GM18520 (cell line): ENCODE data around the gene ITPR3.
"Not testable (repeated sequence)": the region's sequence is repeated elsewhere in the genome, so short reads cannot be mapped to it uniquely, and the experiment has no call there.

ENCODE experiments used
- ATAC-seq: cut with Tn5 transposase; IDR thresholded peaks from one replicate; pipeline ENCODE4 v1.9.1; 2021; ENCODE audit not compliant: unreplicated experiment

Gene ITPR3

GRCh38 chr6:33590531-33591198 lies 30.5 kb upstream of the ITPR3 start:
- no peak for ATAC-seq

- ATAC-seq: no peak
Observed at GRCh38 chr6:33591424-33592032, 29.6 kb upstream of the ITPR3 start.

- no peak for ATAC-seq
Observed at GRCh38 chr6:33592280-33592594, 28.9 kb upstream of the ITPR3 start.

DNA sequence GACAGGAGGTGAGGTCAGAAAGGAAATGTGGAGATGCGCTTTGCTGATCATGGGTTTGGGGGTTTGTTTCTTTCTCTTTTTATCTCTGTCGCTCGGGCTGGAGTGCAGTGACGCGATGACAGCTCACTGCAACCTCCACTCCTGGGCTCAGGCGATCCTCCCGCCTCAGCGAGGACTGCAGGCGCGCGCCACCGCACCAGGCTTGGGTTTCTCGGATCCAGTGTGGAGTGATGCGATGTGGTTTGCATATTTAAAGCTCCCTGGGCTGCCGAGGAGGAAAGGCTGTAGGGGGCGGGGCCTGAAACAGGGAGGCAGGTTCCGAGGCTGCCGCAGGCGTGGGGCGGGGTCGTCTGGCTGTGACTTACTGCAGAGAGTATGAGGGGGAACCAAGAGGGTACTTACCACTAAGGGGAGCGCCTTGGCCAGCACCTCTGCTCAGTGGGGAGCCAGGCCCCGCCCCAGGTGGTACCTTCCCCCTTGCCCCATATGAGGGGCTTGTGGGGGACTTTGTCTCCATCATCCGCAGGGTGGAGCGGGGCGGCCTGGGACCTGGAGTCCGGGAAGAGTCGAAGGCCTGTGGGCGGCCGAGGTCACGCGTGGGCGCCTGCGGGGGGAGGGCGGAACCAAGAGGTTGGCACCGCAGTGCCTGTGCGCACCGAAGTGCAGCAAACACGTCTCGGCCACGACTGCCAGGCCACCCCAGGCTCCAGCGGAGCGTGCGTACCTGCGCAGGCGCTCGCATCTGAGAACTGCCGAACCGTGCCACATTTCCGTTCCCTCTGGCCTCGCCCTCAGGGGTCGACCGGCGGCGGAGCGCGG lies 28.3 kb upstream of the ITPR3 start:
- no peak for ATAC-seq

DNA sequence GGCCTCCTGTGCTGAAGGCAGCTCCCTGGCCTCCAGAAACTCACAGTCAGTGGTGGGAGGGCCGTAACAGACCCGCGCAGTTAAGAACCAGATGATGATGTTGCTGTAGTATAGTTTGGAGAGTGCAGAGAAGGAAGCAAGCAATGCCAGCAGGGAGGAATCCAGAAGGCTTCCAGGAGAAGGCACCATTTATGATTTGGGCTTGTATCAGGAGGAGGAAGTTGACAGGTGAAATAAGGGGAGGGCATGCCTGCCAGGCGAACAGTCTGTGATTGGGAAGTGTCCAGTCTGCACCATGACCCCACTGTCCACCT lies 27.8 kb upstream of the ITPR3 start:
- ATAC-seq: no peak

- no peak for ATAC-seq
Observed at GRCh38 chr6:33595001-33595846, 25.9 kb upstream of the ITPR3 start.

DNA sequence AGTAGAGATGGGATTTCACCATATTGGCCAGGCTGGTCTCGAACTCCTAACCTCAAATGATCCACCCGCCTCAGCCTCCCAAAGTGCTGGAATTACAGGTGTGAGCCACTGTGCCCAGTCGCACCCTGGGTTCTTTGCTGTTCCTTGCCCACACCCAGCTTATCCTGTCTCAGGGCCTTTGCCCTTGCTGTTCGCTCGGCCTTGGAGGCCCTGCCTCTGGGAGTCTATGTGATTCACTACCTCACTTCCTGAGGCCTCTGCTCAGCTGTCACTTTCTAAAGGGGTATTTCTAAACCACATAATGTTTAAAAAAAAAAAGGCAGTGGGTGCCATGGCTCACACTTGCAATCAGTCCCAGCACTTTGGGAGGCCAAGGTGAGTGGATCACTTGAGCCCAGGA lies 24.2 kb upstream of the ITPR3 start:
- ATAC-seq: not testable (repeated sequence)

DNA sequence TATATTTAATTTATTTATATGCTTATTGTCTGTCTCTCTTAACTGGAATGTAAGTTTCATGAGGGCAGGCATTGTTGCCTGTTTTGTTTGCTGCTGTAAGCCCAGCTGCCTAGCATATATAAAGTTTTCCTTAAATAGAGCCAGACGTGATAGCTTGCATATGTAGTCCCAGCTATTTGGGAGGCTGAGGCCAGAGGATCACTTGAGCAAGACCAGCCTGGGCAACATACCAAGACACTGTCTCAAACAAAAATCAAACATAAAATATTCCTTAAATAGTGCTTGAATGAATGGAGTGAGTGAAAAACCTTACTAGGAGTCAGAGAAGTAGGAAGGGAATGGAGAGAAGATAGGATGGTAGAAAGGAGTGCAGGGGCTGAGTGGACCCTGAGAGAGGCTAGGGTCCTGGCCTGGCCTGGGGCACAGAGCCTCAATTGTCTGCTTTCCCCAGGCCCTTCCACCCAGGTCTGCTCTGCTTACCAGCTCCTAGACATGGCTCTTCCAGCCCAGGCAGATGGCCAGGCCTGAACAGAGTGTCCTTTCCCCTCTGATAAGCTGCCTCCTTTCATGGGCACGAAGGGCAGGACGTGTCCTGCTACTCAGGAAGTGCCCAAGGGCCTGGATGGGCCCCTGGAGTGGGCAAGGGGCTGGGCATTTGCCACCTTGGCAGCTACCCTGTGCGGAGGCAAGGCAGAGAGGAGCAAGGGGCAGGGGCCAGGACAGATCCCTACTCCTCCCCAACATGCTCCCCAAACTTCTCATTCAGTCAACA lies 23.4 kb upstream of the ITPR3 start:
- no peak for ATAC-seq

GRCh38 chr6:33599413-33599938 lies 21.6 kb upstream of the ITPR3 start:
- ATAC-seq: no peak

DNA sequence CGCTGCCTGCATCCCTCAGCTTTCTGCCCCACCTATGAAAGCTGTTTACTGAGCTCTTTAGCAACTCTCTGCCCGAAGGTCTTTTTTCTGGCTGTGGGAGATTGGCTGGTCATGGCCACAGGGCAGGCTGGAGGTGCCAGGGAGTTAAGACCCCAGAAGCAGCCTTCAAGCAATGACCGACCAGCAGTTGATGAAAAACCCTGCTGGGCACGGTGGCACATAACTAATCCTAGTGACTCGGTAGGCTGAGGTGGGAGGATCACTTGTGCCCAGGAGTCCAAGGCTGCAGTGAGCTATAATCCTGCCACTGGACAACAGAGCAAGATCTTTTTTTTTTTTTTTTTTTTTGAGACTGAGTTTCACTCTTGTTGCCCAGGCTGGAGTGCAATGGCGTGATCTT lies 20.4 kb upstream of the ITPR3 start:
- no peak for ATAC-seq

- no peak for ATAC-seq
Observed at GRCh38 chr6:33602180-33602579, 18.9 kb upstream of the ITPR3 start.

- ATAC-seq: no peak
Observed at GRCh38 chr6:33604941-33605854, 15.9 kb upstream of the ITPR3 start.

- ATAC-seq: no peak
Observed at GRCh38 chr6:33606642-33607041, 14.5 kb upstream of the ITPR3 start.

- ATAC-seq: no peak
Observed at GRCh38 chr6:33607126-33607783, 13.9 kb upstream of the ITPR3 start.

DNA sequence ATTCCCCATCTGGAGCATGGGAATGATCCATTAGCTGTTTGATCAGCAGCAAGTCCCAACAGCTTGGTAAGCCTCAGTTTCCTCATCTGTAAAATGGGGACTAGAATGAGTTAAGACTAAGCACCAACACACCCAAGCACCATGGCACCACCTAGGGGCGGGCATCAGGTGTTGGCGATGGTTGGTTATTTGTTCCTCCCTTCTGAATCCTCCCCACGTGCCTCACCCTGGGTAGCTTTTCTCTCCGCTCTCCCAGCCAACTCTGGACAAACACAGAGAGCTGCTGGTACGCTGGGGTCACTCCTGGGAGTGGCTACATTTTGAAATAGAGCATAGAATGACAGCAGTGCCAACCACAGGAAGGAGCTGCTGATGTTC lies 13.3 kb upstream of the ITPR3 start:
- ATAC-seq: no peak

GRCh38 chr6:33609019-33609418 lies 12.1 kb upstream of the ITPR3 start:
- ATAC-seq: no peak

- no peak for ATAC-seq
Observed at GRCh38 chr6:33609528-33609927, 11.6 kb upstream of the ITPR3 start.

DNA sequence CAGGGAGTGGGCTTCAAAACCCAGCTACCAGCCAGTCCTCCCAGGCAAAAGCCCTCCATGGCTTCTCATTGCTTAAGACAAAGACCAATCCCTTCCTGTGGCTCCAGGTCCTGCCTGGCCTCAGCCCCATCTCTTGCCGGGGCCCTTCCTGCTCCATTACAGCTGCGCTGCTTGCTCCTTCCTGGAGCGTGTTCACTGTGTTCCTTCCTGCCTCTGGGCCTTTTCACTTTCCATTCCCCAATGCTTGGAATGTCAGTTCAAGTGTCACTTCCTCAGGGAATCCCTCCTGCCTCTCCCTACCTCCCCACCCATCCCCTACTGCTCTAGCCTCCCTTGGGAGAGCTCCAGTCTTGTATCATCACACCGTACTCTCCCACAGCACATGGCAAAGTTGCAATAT lies 11.1 kb upstream of the ITPR3 start:
- ATAC-seq: no peak
